ENCODE data around the gene SPANXA2.
"Not testable (repeated sequence)": the region's sequence is repeated elsewhere in the genome, so short reads cannot be mapped to it uniquely, and the experiment has no call there.

The SPANXA2 gene, protein sequence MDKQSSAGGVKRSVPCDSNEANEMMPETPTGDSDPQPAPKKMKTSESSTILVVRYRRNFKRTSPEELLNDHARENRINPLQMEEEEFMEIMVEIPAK

DNA sequence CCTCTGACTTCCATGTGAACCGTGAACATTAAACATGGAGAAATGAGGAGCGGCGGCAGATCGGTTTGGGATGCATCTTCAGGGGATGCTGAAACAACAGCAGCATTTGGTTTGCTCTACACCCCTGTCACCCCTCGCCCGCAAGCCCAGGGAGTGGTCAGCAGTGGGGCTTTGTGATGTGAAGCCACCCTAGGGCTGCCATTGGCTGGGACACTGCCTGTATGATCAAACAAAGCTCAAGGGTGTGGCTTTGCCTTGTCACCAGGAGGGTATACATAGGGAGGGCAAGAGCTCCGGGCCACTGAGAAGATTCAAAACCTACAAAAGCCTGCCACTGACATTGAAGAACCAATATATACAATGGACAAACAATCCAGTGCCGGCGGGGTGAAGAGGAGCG lies at the start of gene SPANXA2:
Gene SPANXA2, plus strand, starts transcription at position 301 of the 400 bp plus-strand sequence. Its CDS starts 60 bp downstream, at position 361.
- not testable (repeated sequence) for H3K9ac ChIP-seq (ENCODE audit: insufficient read length); H3K4me3 ChIP-seq; DNase-seq (ENCODE audit: low read depth, low spot score); H3K36me3 ChIP-seq (ENCODE audit: insufficient read depth, low read length); H3K9me3 ChIP-seq (ENCODE audit: low read depth, low read length); H3K27ac ChIP-seq

DNA sequence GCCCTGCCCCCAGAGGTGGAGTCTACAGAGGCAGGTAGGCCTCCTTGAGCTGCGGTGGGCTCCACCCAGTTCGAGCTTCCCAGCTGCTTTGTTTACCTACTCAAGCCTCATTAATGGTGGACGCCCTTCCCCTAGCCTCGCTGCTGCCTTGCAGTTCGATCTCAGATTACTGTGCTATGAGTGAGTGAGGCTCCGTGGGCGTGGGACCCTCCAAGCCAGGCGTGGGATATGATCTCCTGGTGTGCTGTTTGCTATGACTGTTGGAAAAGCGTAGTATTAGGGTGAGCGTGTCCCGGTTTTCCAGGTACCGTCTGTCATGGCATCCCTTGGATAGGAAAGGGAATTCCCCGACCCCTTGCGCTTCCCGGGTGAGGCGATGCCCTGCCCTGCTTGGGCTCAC lies 47.0 kb upstream of the SPANXA2 start:
- not testable (repeated sequence) for H3K36me3 ChIP-seq (ENCODE audit: insufficient read depth, low read length); H3K9me3 ChIP-seq (ENCODE audit: low read depth, low read length); DNase-seq (ENCODE audit: low read depth, low spot score); H3K4me3 ChIP-seq; H3K9ac ChIP-seq (ENCODE audit: insufficient read length); H3K27ac ChIP-seq

DNA sequence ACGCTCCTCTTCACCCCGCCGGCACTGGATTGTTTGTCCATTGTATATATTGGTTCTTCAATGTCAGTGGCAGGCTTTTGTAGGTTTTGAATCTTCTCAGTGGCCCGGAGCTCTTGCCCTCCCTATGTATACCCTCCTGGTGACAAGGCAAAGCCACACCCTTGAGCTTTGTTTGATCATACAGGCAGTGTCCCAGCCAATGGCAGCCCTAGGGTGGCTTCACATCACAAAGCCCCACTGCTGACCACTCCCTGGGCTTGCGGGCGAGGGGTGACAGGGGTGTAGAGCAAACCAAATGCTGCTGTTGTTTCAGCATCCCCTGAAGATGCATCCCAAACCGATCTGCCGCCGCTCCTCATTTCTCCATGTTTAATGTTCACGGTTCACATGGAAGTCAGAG lies 4.9 kb upstream of the SPANXA2 start, which contains the start of gene SPANXA1:
Gene SPANXA1, minus strand, starts transcription at position 101 of the 400 bp plus-strand sequence. Its CDS starts 60 bp downstream, at position 41.
- H3K36me3 ChIP-seq (ENCODE audit: insufficient read depth, low read length); H3K4me3 ChIP-seq; H3K9ac ChIP-seq (ENCODE audit: insufficient read length); DNase-seq (ENCODE audit: low read depth, low spot score); H3K9me3 ChIP-seq (ENCODE audit: low read depth, low read length); H3K27ac ChIP-seq: not testable (repeated sequence)

DNA sequence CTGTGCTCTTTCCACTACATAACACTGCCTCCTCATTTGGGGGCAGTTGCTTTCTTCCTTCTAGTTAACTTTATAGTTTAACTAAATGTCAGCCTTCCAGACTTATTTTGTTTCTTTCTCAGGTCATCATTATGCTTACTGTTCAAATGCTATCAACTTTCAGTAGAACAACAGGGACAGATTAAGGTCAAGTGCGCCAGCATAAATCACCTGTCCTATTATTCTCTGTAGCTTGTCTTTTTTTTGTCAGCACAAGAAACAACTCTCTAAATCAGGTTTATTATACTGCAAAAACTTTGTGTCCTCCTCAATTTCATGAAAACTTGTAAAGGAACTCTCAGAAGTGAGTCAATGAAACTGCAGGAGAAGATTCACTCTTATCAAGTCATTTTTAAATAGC lies 19.6 kb downstream of the SPANXA2 start:
- H3K36me3 ChIP-seq (ENCODE audit: insufficient read depth, low read length), result no peaks in the 10 kb centered on the region
- no peak for TF ChIP-seq FOXP2 (optimal IDR thresholded peaks at IDR 0.05; ENCODE audit: control extremely low read depth, extremely low read length, insufficient read depth)
- no peak for TF ChIP-seq POLR2AphosphoS5 (IDR thresholded peaks at IDR 0.05; ENCODE audit: borderline replicate concordance, low read depth, low read length)
- TF ChIP-seq EZH2 (IDR thresholded peaks at IDR 0.05), result no peak
- no peak overlapping the region for H3K4me3 ChIP-seq
- no peak overlapping the region for H3K9ac ChIP-seq (ENCODE audit: insufficient read length)
- H3K27ac ChIP-seq, result no peak overlapping the region
- H3K9me3 ChIP-seq (ENCODE audit: low read depth, low read length), result no peaks in the 10 kb centered on the region
- no peak for DNase-seq (ENCODE audit: low read depth, low spot score)

DNA sequence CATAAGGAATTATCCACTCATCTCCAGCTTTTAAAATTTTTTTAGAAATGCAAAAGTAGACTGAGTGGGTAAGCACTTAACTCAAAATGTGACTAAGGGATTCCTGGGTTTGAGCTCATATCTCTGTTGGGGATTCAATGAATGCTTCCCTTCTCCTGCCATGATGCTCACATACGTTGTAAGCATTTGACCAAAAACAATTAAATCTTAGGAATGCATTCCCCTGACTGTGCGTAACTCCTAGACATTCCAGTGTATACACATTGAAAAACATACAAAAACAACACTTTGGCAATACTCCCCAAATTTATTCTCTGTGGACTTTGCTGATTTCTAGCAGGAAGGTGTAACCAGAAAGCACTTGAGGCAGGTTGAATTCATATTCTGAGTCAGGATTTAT lies 29.8 kb downstream of the SPANXA2 start:
- TF ChIP-seq POLR2AphosphoS5 (IDR thresholded peaks at IDR 0.05; ENCODE audit: borderline replicate concordance, low read depth, low read length) (no peak), FOXP2 (optimal IDR thresholded peaks at IDR 0.05; ENCODE audit: control extremely low read depth, extremely low read length, insufficient read depth) (no peak), EZH2 (IDR thresholded peaks at IDR 0.05) (no peak)
- DNase-seq (ENCODE audit: low read depth, low spot score), result no peak
- Histone ChIP-seq H3K36me3 (ENCODE audit: insufficient read depth, low read length) (no peaks in the 10 kb centered on the region), H3K27ac (no peak overlapping the region), H3K9ac (ENCODE audit: insufficient read length) (no peak overlapping the region), H3K9me3 (ENCODE audit: low read depth, low read length) (no peaks in the 10 kb centered on the region), H3K4me3 (no peak overlapping the region)

DNA sequence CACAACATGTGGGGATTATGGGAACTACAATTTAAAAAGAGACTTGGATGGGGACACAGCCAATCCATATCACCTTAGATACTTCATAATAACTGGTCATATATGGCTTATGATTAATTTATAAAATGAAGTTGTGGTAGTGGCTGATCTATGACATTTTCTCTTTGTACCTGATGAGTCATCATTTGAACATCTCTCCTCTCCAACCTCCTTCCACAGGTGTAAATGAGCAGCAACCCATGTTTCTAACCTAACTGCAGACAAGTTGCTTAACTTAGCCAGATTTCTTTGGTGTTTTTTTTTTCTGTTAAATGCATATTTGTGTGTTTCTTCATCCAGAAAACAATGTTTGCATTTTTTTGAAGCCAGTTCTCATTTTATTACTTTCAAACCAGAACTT lies 42.6 kb downstream of the SPANXA2 start:
- DNase-seq (ENCODE audit: low read depth, low spot score), result no peak

DNA sequence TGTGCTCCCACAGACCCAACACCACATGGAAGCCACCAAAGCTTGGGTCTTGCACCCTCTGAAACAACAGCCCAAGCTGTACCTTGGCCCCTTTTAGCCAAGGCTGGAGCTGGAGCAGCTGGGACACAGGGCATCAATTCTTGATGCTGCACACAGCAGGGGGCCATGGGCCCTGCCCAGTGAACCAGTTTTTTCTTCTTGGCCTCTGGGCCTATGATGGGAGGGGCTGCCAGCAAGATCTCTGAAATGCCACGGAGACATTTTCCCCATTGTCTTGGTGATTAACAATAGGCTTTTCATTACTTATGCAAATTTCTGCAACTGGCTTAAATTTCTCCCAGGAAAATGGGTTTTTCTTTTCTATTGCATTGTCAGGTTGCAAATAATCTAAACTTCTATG lies 49.0 kb downstream of the SPANXA2 start:
- Histone ChIP-seq H3K36me3 (ENCODE audit: insufficient read depth, low read length) (no peaks in the 10 kb centered on the region), H3K4me3 (no peak overlapping the region), H3K27ac (no peak overlapping the region), H3K9me3 (ENCODE audit: low read depth, low read length) (no peaks in the 10 kb centered on the region), H3K9ac (ENCODE audit: insufficient read length) (no peak overlapping the region)
- no peak for DNase-seq (ENCODE audit: low read depth, low spot score)
- TF ChIP-seq POLR2AphosphoS5 (IDR thresholded peaks at IDR 0.05; ENCODE audit: borderline replicate concordance, low read depth, low read length) (no peak), FOXP2 (optimal IDR thresholded peaks at IDR 0.05; ENCODE audit: control extremely low read depth, extremely low read length, insufficient read depth) (no peak), EZH2 (IDR thresholded peaks at IDR 0.05) (no peak)

More for the DNA sequence above, 42.6 kb downstream of the SPANXA2 start:
- Histone ChIP-seq H3K36me3 (ENCODE audit: insufficient read depth, low read length) (no peaks in the 10 kb centered on the region), H3K4me3 (no peak overlapping the region), H3K9me3 (ENCODE audit: low read depth, low read length) (no peaks in the 10 kb centered on the region), H3K27ac (no peak overlapping the region), H3K9ac (ENCODE audit: insufficient read length) (no peak overlapping the region)
- TF ChIP-seq POLR2AphosphoS5 (IDR thresholded peaks at IDR 0.05; ENCODE audit: borderline replicate concordance, low read depth, low read length) (no peak), FOXP2 (optimal IDR thresholded peaks at IDR 0.05; ENCODE audit: control extremely low read depth, extremely low read length, insufficient read depth) (no peak), EZH2 (IDR thresholded peaks at IDR 0.05) (no peak)

Measured in SK-N-MC (cell line).